Psoas muscle (tissue), 8 donors: Measurements from ENCODE around the gene PDZD7. TPM values are rescaled to one million over a fixed set of nuclear protein-coding genes. Genes with fewer than 3 reads are reported as not detected.

ENCODE experiments used
- ATAC-seq, 4 donors: fragments of 200-7000 bp; cut with Tn5 transposase; one replicate each; pipeline ENCODE4 v1.9.1; 2020; ENCODE audit warnings: moderate library complexity in 3 of 4, mild to moderate bottlenecking in 2 of 4
- DNase-seq, 2 donors: peaks; one replicate each; pipeline ENCODE4 v3.0.0-alpha.2; 2020
- H3K27ac ChIP-seq: fragments of 200-600 bp; one replicate; pipeline ENCODE4 v1.8.0; 2022
- H3K27me3 ChIP-seq, 3 donors: fragments of 200-600 bp in 1 of 3; one replicate each; pipeline versions ENCODE4 v1.6.1 to v1.8.0; 2013 to 2022; ENCODE audit warnings: low read length in 2 of 3, mild to moderate bottlenecking in 2 of 3, moderate library complexity in 1 of 3; ENCODE audit not compliant: insufficient read depth in 3 of 3
- H3K36me3 ChIP-seq, 2 donors: fragments of 200-600 bp in 1 of 2; one replicate each; pipeline versions ENCODE4 v1.6.1 to v1.8.0; 2013 to 2022; ENCODE audit warnings: low read depth in 1 of 2, mild to moderate bottlenecking in 1 of 2, moderate library complexity in 1 of 2; ENCODE audit not compliant: insufficient read depth in 1 of 2
- H3K4me1 ChIP-seq: fragments of 200-600 bp; one replicate; pipeline ENCODE4 v1.8.0; 2022
- H3K4me3 ChIP-seq: fragments of 200-600 bp; one replicate; pipeline ENCODE4 v1.8.0; 2022; ENCODE audit warnings: mild to moderate bottlenecking
- H3K9me3 ChIP-seq: fragments of 200-600 bp; one replicate; pipeline ENCODE4 v1.8.0; 2022
- WGBS, 3 donors: extraction: QIAGEN DNeasy Blood & Tissue Kit; methylation state at CpG; one replicate each; pipeline versions ENCODE4 v1.1.6 to v1.1.7; 2013; 5-methylcytosine and 5-hydroxymethylcytosine counted together
- intact Hi-C, 2 donors: fragments of 100-400 bp; cut with DNase I; formaldehyde crosslinking; loops; one replicate each; pipeline versions ENCODE4 v1.11.0 to v1.14.2; 2022
- polyA plus RNA-seq, 3 donors: library from polyadenylated mRNA; stranded (reverse); fragments of 200-250 nt; gene quantifications; one replicate each; pipeline ENCODE4 v1.2.3, GENCODE V29; 2013
- total RNA-seq, 4 donors: library from RNA; stranded (reverse); fragmentation: NEBNext Ultra II Directional in 2 of 4; extraction: Animal tissue kit (Norgen Biotek cat#: 25700) in 2 of 4; gene quantifications; one replicate each; pipeline versions ENCODE4 v1.2.1 to v1.2.4, GENCODE V29; 2021 to 2023
- TF ChIP-seq, protein P1 (sequence below): fragments of 200-600 bp; IDR thresholded peaks from one replicate; pipeline ENCODE4 v1.8.0; 2022; ENCODE audit warnings: antibody characterized with exemption
- donor health status: healthy with polysubstance abuse.
- donor health status: DM: no; HTN: no; CAD: no; lungs with moderate emphysema.
- donor health status: Bipolar disorder and iron deficiency.
- donor health status: healthy.
- donor health status: DM: yes; HTN: yes; CAD: no.
- donor health status: DM: no; HTN: no; CAD: no.
- donor health status: DM: no; HTN: no; CAD: no.
- donor health status: DM: yes; HTN: yes; CAD: no.

Gene PDZD7
- total and polyA plus RNA-seq, 7 donors, result 0.04 to 0.54 (median 0.08) TPM; not detected in 2

DNA sequence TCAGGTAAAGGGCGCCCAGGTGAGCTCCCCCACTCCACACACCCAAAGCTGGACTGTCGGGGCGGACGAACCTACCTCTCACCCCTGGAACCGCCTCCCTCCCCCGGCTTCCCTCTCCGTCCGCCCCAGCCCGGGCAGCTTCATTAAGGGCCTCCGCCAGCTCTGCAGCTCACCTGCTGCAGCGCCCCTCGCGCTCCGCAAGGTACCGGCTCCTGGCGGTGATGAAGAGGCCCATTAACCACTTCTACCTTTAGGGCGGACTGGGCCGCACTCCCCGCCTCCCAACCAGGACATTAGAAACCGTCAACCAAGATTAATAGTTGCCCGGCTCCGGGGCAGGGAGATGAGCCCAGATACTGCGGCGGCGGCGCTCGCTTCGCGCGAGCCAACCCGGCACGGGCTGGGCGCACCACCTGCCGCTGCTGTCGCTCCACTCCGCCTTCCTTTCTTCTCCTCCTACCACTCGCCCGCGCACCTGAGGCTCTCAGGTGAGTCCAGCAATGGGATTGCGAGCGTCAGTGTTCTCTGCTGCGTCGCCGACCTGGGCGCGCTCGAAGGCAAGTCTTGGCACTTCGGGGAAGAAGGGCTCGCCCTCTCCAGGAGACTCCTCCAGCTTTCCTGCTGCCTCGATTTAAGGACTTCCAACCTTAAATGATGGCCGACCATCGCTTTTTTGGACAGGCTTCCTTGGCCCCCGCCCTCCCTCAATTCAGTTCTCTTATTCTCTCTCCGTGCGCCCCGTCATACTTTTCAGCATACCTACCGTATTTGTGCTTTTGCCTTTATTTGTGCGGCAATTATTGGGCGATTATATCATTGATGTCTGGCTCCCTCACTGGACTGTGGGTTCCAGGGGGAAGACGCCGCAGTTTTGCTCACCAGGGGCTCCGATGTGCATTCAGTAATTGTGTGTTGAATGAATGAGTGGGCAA, 17.3 kb upstream of the PDZD7 start:
- no peaks in the 10 kb centered on the region for H3K9me3 ChIP-seq
- ATAC-seq (no peak), DNase-seq (no peak)
- WGBS, 3 donors, result 18 to 31% (median 29%) methylated on average over 59 to 62 of the region's 62 CpGs
- peaks cover 9% of the 10 kb centered on the region for H3K4me1 ChIP-seq
- no peak overlapping the region for H3K4me3 ChIP-seq
- peaks cover 0 to 49% (median 9%) of the 10 kb centered on the region in 3 donors for H3K27me3 ChIP-seq
- TF ChIP-seq, protein P1, sequence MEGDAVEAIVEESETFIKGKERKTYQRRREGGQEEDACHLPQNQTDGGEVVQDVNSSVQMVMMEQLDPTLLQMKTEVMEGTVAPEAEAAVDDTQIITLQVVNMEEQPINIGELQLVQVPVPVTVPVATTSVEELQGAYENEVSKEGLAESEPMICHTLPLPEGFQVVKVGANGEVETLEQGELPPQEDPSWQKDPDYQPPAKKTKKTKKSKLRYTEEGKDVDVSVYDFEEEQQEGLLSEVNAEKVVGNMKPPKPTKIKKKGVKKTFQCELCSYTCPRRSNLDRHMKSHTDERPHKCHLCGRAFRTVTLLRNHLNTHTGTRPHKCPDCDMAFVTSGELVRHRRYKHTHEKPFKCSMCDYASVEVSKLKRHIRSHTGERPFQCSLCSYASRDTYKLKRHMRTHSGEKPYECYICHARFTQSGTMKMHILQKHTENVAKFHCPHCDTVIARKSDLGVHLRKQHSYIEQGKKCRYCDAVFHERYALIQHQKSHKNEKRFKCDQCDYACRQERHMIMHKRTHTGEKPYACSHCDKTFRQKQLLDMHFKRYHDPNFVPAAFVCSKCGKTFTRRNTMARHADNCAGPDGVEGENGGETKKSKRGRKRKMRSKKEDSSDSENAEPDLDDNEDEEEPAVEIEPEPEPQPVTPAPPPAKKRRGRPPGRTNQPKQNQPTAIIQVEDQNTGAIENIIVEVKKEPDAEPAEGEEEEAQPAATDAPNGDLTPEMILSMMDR, result no peak
- no peak overlapping the region for H3K27ac ChIP-seq
- no peaks in the 10 kb centered on the region for H3K36me3 ChIP-seq
- intact Hi-C loops, result no loop called here

GRCh38 chr10:101047268-101047667, 16.3 kb upstream of the PDZD7 start:
- intact Hi-C loops, result no loop called here
- Histone ChIP-seq H3K27me3 (peaks cover 0 to 49% (median 9%) of the 10 kb centered on the region in 3 donors), H3K4me1 (peaks cover 12% of the 10 kb centered on the region), H3K36me3 (no peaks in the 10 kb centered on the region), H3K9me3 (no peaks in the 10 kb centered on the region), H3K27ac (no peak overlapping the region), H3K4me3 (no peak overlapping the region)
- TF ChIP-seq, protein P1, result no peak
- no peak for DNase-seq
- WGBS, 3 donors, result 20 to 29% (median 27%) methylated on average over 15 to 16 of the region's 16 CpGs
- ATAC-seq, result no peak

- TF ChIP-seq, protein P1, result no peak
- 40 to 47% (median 45%) methylated on average over 23 to 25 of the region's 25 CpGs for WGBS, 3 donors
- intact Hi-C loops, result no loop called here
- no peak overlapping the region for H3K27ac ChIP-seq
- H3K4me1 ChIP-seq, result peaks cover 19% of the 10 kb centered on the region
- no peak overlapping the region for H3K4me3 ChIP-seq
- no peak for ATAC-seq
- DNase-seq, result no peak
- peaks cover 0 to 49% (median 9%) of the 10 kb centered on the region in 3 donors for H3K27me3 ChIP-seq
- no peaks in the 10 kb centered on the region for H3K9me3 ChIP-seq
- H3K36me3 ChIP-seq, result no peaks in the 10 kb centered on the region
Measured at GRCh38 chr10:101046332-101047238, 15.7 kb upstream of the PDZD7 start.

DNA sequence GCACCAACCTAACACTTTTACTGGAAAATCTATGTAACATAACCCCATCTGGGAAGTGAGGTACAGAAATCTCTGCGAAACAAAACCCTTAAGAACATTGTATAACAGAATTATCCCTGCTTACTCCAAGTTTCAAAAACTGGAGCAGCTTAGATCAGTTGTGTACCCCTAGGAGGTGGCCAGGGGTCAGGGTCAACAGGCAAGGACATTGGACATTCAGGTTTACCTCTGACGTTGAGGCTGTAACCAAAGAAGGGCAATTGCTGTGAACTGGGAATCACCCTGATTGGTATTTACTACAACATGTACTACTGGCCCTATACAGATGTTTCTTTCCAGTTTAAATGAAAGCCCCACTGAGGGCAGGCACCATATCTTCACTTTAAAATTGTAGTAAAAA, 13.2 kb upstream of the PDZD7 start:
- H3K4me1 ChIP-seq, result peaks cover 10% of the 10 kb centered on the region
- no peak for ATAC-seq
- no peak for DNase-seq

More for the DNA sequence above, 13.2 kb upstream of the PDZD7 start:
- 80 to 93% (median 83%) methylated on average over 2 of the region's 2 CpGs for WGBS, 3 donors
- peaks cover 0 to 30% (median 5%) of the 10 kb centered on the region in 3 donors for H3K27me3 ChIP-seq
- H3K36me3 ChIP-seq, result no peaks in the 10 kb centered on the region
- TF ChIP-seq, protein P1, result no peak
- no peaks in the 10 kb centered on the region for H3K9me3 ChIP-seq
- H3K4me3 ChIP-seq, result no peak overlapping the region
- H3K27ac ChIP-seq, result no peak overlapping the region
- intact Hi-C loops, result no loop called here
